NCI-H2029 (cell line): Measurements from ENCODE around the gene LNP1.
"Not testable (repeated sequence)": the region's sequence is repeated elsewhere in the genome, so short reads cannot be mapped to it uniquely, and the experiment has no call there.

Experiments
- DNase-seq: peaks from one replicate; lab custom pipeline; 2025; lab: John Stamatoyannopoulos, UW

The LNP1 gene

DNA sequence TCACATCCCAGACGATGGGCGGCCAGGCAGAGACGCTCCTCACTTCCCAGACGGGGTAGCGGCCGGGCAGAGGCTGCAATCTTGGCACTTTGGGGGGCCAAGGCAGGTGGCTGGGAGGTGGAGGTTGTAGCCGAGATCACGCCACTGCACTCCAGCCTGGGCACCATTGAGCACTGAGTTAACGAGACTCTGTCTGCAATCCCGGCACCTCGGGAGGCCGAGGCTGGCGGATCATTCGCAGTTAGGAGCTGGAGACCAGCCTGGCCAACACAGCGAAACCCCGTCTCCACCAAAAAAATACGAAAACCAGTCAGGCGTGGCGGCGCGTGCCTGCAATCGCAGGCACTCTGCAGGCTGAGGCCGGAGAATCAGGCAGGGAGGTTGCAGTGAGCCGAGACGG is 77.2 kb downstream of the LNP1 start:
- not testable (repeated sequence) for DNase-seq

DNA sequence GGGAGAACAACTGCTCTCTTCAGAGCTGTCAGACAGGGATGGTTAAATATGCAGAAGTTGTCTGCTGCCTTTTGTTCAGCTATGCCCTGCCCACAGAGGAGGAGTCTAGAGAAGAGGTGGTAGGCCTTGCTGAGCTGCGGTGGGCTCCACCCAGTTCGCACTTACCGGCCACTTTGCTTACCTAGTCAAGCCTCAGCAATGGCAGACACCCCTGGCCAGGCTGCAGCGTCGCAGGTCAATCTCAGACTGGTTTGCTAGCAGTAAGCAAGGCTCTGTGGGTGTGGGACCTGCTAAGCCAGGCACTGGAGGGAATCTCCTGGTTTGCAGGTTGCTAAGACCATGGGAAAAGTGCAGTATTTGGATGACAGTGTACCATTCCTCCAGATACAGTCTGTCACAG is 78.7 kb downstream of the LNP1 start:
- no peak for DNase-seq

DNA sequence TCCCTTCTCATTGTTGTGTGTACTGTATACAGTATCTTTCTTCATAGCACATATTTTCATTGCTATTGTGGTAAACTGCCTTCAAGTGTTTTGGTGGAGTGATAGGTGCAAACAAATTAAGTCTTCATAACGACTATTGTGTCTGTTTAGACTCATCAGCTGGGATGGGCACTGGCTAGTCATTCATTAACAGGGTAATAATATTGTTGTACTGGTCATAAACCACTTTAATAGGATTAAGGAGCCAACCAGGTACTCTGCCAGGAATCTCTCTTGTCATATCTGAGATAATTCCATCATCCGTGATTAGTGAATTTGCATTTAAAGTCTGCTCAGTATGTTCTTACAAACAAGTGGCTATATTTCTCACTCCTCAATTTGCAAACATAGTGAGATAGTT is 80.8 kb downstream of the LNP1 start:
- DNase-seq: no peak

DNA sequence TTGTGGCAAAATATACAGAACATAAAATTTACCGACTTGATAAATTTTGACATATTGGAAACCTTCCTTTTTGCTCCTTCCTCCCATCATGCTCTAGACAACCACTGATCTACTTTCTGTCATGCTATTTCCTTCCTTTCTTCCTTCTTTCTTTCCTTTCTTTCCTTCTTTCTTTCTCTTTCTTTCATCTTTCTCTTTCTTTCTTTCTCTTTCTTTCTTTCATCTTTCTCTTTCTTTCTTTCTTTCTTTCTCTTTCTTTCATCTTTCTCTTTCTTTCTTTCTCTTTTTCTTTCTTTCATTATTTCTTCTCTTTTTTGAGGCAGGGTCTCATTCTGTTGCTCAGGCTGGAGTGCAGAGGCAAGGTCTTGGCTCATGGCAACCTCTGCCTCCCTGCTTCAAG is 82.2 kb downstream of the LNP1 start:
- no peak for DNase-seq

DNA sequence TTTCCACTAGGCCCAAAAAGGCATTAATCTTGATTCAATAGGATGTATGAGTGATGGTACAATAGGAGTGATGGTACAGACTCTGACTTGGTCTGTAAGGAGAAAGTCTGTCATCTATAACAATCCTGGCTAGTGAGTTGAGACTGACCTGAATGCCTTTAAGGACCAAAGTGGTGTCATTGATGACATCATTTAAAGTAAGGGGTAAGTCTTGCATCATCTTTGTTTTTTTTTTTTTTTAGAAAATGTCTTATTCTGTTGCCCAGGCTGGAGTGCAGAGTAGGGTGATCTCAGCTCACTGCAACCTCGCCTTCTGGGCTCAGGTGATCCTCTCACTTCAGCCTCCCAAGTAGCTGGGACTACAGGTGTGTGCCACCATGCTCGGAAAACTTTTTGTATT is 85.5 kb downstream of the LNP1 start:
- DNase-seq: no peak

DNA sequence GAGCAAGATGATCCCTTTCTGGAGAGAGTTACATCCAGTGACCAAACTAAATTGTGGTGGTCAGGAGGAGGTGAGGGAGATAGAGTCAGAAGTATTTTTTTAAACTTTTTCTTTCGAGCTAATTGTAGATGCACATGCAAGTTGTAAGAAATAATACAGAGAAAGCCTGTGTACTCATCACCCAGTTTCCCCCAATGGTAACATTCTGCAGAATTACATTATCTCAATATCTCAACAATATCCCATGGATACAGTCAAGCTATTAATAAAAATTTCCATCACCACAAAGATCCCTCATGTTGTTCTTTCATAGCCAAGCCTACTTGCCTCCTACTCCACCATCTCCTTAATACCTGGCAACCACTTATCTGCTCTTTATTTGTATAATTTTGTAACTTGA is 87.8 kb downstream of the LNP1 start:
- DNase-seq: no peak

DNA sequence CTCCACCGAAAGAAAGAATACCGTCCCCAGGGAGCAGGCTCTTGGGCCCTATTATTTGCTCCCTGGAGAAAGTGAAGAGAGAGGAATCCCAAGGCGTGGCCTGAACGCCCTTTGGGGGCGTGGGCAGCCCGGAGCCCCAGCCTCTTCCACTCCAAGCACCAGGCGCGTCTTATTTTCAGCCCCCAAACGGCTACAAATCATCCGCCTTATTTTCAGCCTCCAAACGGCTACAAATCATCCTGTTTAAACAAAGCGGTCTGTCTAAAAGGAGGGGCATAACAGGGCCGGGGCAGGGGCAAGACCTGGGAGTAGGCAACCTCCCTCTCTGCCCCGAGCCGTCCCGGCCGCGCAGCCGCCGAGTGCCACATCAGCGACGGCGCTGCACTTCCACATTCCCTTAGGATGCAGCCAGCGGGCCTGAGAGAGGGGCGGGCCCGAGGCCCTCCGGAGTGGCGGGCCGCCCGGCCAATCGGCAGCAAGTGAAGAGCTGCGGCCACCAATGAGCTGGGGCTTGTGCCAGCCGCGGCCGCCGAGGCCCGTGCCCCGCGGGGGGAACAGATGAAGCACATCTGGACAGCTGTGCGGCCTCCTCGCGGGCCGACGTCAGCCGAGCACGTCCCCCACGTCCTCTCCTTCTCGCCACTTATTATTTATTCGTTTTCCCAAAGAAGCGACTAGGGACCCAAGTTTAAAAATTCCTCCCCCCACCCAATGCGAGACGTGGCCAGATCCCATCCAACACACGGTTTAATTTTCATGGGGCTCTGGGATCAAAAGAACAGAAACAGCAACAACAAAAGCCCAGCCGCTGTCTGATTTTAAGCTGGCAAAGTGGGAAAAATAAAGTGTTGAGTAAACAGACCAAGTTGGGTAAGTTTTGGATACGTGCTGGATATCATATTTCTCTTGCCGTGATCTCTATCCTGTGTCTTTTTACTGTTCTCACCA is 91.0 kb downstream of the LNP1 start, which contains the start of gene TMEM45A:
TSS of gene TMEM45A (plus strand) at position 561 of the 948 bp plus-strand sequence. CDS start 62,593 bp downstream, outside the sequence.
- DNase-seq: peak; percentile 71

DNA sequence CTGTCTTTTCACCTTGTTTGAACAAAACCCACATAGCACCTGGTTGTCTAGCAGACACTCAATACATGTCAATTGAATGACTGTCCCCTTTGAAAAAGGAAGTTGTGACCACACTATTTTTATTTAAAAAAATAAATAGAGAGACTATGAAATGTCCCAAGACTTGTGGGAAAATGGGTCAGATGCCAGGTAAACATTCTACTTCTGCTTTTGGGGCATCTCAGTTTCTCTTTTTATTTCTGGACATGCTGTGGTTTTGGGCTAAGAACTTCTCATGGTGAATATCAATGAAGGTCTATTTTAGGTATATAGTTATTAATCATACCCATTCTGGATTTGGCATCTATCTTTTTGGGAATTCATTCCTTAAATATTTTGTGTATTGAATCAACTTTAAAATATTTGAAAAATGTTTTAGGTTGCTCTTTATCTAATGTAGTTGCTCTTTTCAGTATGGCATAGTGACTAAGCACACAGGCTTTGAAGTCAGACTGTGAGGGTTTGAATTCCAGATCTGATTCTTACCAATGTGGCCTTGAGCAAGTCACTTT is 95.4 kb downstream of the LNP1 start:
- no peak for DNase-seq

DNA sequence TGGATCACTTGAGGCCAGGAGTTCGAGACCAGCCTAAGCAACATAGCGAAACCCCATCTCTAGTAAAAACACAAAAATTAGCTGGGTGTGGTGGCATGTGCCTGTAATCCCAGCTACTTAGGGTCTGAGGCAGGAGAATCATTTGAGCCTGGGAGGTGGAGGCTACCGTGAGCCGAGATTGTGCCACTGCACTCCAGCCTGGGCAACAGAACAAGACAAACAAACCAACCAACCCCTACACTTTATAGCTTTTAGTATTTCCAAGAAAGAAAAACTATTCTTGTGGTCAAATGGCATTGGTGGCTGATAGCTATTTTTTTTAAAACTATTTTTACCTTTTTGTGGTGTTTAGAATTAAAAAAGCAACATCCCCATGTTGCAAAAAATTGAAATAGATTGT is 98.3 kb downstream of the LNP1 start:
- DNase-seq: no peak

DNA sequence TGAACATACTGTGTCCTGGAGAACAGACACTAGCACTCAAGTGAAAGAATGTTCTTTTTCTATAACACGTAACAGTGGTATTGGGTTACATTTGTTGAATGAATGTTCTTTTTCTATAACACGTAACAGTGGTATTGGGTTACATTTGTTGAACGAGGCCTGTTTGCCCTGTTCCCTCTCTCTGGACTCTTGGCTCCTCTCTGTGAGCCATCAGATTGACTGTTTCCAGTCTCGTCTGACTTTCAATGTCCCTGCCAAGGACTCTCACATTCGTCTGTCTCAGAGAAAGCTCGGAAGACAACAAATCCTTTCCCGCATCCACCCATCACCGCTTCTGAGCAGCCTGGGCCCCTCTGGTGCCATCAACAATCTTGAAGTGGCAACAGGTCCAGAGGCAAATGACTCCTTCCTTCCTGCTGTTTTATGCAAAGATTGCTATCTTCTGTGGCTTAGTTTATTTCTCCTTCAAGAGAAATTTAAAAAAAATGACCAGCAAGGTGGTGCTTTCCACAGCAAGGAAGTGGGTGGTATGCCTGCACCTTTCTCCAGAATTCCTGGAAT is 99.1 kb downstream of the LNP1 start:
- no peak for DNase-seq

DNA sequence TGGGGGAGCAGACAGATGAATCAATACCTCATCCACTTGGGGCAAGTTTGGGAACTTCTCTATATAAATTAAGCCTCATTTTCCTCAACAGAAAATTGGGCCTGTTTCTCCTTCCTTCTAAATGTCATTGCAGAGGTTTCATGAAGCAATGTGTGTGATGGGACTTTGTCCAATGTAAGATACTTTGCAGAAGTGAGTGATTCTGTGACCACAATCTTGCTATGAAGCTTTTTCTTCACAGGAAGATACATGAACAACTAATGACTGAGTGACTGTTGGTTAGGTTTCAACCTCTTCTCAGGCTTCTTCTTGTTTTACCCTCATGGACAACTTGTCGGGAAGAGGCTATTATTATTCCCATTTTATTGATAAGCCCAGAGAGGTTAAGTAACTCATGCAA is 102.1 kb downstream of the LNP1 start:
- DNase-seq: no peak
